Panc1 (cell line): ENCODE data around the gene SHB. TPM values are rescaled to one million over a fixed set of nuclear protein-coding genes. Genes with fewer than 3 reads are reported as not detected.

Experiments
- ATAC-seq: fragments of 200-7000 bp; cut with Tn5 transposase; 2 replicates; pipeline ENCODE4 v1.9.1; 2020; ENCODE audit warnings: mild to moderate bottlenecking, moderate library complexity
- BruUV-seq: library from RNA; stranded (reverse); fragments of 400-500 nt; replicated peaks from 2 replicates; lab custom pipeline; 2021; lab: Mats Ljungman, UMichigan
- CTCF ChIA-PET: fragments of 300-600 bp; sonication (Branson Sonifier 250); formaldehyde crosslinking; loops from one replicate; lab custom pipeline; 2022; ENCODE audit warnings: antibody characterized with exemption; lab: Charles Lee
- POLR2A ChIA-PET: fragments of 300-600 bp; sonication (Branson Sonifier 250); formaldehyde crosslinking; loops from one replicate; lab custom pipeline; 2022; ENCODE audit warnings: antibody characterized with exemption; lab: Charles Lee
- DNase-seq: peaks from one replicate; pipeline ENCODE4 v3.0.0-alpha.2; 2010; ENCODE audit warnings: low read depth, low spot score
- H3K27ac ChIP-seq: 2 replicates; pipeline ENCODE4 v1.5.1; 2011; ENCODE audit warnings: mild to moderate bottlenecking, low read length, inconsistent platforms
- H3K27me3 ChIP-seq: fragments of 200-500 bp; sonication (Bioruptor generic); 2 replicates; pipeline ENCODE4 v1.6.0; 2014; ENCODE audit warnings: low read length, inconsistent platforms; ENCODE audit not compliant: control insufficient read depth, insufficient read depth
- H3K36me3 ChIP-seq: fragments of 200-500 bp; sonication (Bioruptor generic); 2 replicates; pipeline ENCODE4 v1.5.1; 2014; ENCODE audit warnings: inconsistent platforms, mild to moderate bottlenecking, low read length, moderate library complexity; ENCODE audit not compliant: control insufficient read depth, insufficient read depth
- H3K4me1 ChIP-seq: 2 replicates; pipeline ENCODE4 v1.5.1; 2011; ENCODE audit warnings: inconsistent platforms, mild to moderate bottlenecking, low read length, moderate library complexity; ENCODE audit not compliant: control insufficient read depth, insufficient read depth
- H3K4me3 ChIP-seq, 2 experiments: 2 replicates each; pipeline ENCODE4 v1.5.1; 2011 to 2012; ENCODE audit warnings: low read depth in 2 of 2, low read length in 2 of 2, mild to moderate bottlenecking in 2 of 2, inconsistent platforms in 1 of 2, moderate library complexity in 1 of 2
- H3K9me3 ChIP-seq: fragments of 200-500 bp; sonication (Bioruptor generic); 2 replicates; pipeline ENCODE4 v1.5.1; 2014; ENCODE audit warnings: low read depth, mild to moderate bottlenecking, inconsistent platforms, low read length, moderate library complexity; ENCODE audit not compliant: control insufficient read depth, insufficient read depth
- CTCF ChIP-seq: fragments of 450-650 bp; IDR thresholded peaks from 2 replicates; pipeline ENCODE4 v1.5.1; 2017; ENCODE audit warnings: mild to moderate bottlenecking
- POLR2AphosphoS5 ChIP-seq: IDR thresholded peaks from 2 replicates; pipeline ENCODE4 v1.6.1; 2012; ENCODE audit warnings: mild to moderate bottlenecking, low read depth, low read length, moderate library complexity
- REST ChIP-seq, 2 experiments: IDR thresholded peaks; 2 replicates each; pipeline ENCODE4 v1.6.1; 2011 to 2012; ENCODE audit warnings: low read depth in 2 of 2, control low read depth in 1 of 2, low read length in 1 of 2, mild to moderate bottlenecking in 1 of 2, moderate library complexity in 1 of 2; ENCODE audit not compliant: insufficient read depth in 1 of 2
- SIN3A ChIP-seq: IDR thresholded peaks from 2 replicates; pipeline ENCODE4 v1.6.1; 2012; ENCODE audit warnings: low read depth, mild to moderate bottlenecking, low read length, moderate library complexity, borderline replicate concordance; ENCODE audit not compliant: insufficient read depth
- TCF7L2 ChIP-seq: IDR thresholded peaks from 2 replicates; pipeline ENCODE4 v1.6.1; 2011; ENCODE audit warnings: mild to moderate bottlenecking, low read depth, low read length, inconsistent platforms
- in situ Hi-C: cut with HindIII; loops from 2 replicates; pipeline ENCODE4 v1.10.0; 2016; ENCODE audit warnings: low sequenced_read_pairs, low pct_unique_long_range_greater_than_20kb
- intact Hi-C: fragments of 100-400 bp; cut with micrococcal nuclease; formaldehyde crosslinking; loops from one replicate; pipeline ENCODE4 v1.10.0; 2022; ENCODE audit not compliant: unreplicated experiment
- total RNA-seq: library from RNA; stranded (reverse); gene quantifications from one replicate; pipeline ENCODE4 v1.2.1, GENCODE V29; 2021; ENCODE audit not compliant: unreplicated experiment

Gene SHB
- total RNA-seq, 1 experiment from 2014 or later = 59.9 TPM

GRCh38 chr9:38092200-38092524, 23.1 kb upstream of the SHB start:
- TF ChIP-seq TCF7L2 = no peak
- TF ChIP-seq SIN3A = no peak
- no peak for TF ChIP-seq CTCF
- no peak for TF ChIP-seq POLR2AphosphoS5
- no peak for TF ChIP-seq REST (IDR thresholded peaks at IDR 0.05; ENCODE audit: insufficient read depth in 1 of 2, low read depth in 2 of 2, low read length in 1 of 2)
- ChIA-PET POLR2A (no interaction called here), CTCF (no interaction called here)
- no peaks in the 10 kb centered on the region for H3K27me3 ChIP-seq
- intact Hi-C loops = loop anchor here (10.0 kb wide), 1 partner anchor 263 kb away; no protein-coding TSS in a partner anchor
- no TSS peak for BruUV-seq
- no peaks in the 10 kb centered on the region for H3K9me3 ChIP-seq
- no peak overlapping the region for H3K4me3 ChIP-seq
- no peak overlapping the region for H3K27ac ChIP-seq
- H3K4me1 ChIP-seq = no peaks in the 10 kb centered on the region
- no peak for DNase-seq
- no peak for ATAC-seq
- no peaks in the 10 kb centered on the region for H3K36me3 ChIP-seq
- in situ Hi-C loops = no loop called here

- ATAC-seq (no peak), DNase-seq (no peak)
- in situ Hi-C loops (no loop called here), intact Hi-C loops (loop anchor here (10.0 kb wide), 1 partner anchor 263 kb away; no protein-coding TSS in a partner anchor)
- ChIA-PET CTCF (no interaction called here), POLR2A (no interaction called here)
- BruUV-seq = no TSS peak
- H3K27me3 ChIP-seq = no peaks in the 10 kb centered on the region
- TF ChIP-seq SIN3A (no peak), CTCF (no peak), TCF7L2 (no peak)
- H3K4me3 ChIP-seq = no peak overlapping the region
- H3K27ac ChIP-seq = no peak overlapping the region
- H3K4me1 ChIP-seq = no peaks in the 10 kb centered on the region
- H3K9me3 ChIP-seq = no peaks in the 10 kb centered on the region
- no peaks in the 10 kb centered on the region for H3K36me3 ChIP-seq
Observed at GRCh38 chr9:38091310-38092199, 22.5 kb upstream of the SHB start.
